Right kidney (tissue), 1 donor: ENCODE data around the gene SKA3.
"Not testable (repeated sequence)": the region's sequence is repeated elsewhere in the genome, so short reads cannot be mapped to it uniquely, and the experiment has no call there.

Experiments
- DNase-seq: peaks from one replicate; pipeline ENCODE4 v3.0.0-alpha.2; 2016

SKA3 gene

GRCh38 chr13:21171420-21171819, 4.9 kb downstream of the SKA3 start:
- DNase-seq = no peak

GRCh38 chr13:21165606-21166005, 10.7 kb downstream of the SKA3 start:
- not testable (repeated sequence) for DNase-seq

GRCh38 chr13:21164631-21165030, 11.7 kb downstream of the SKA3 start:
- no peak for DNase-seq

GRCh38 chr13:21152251-21152899, 24.0 kb downstream of the SKA3 start:
- no peak for DNase-seq

GRCh38 chr13:21150013-21150412, 26.3 kb downstream of the SKA3 start:
- DNase-seq = no peak

- DNase-seq = no peak
Measured at GRCh38 chr13:21149568-21149967, 26.8 kb downstream of the SKA3 start.

GRCh38 chr13:21148557-21149258, 27.6 kb downstream of the SKA3 start:
- DNase-seq = no peak

- DNase-seq = no peak
Measured at GRCh38 chr13:21147827-21148226, 28.5 kb downstream of the SKA3 start.

GRCh38 chr13:21142766-21143165, 33.6 kb downstream of the SKA3 start:
- no peak for DNase-seq

GRCh38 chr13:21139374-21139773, 37.0 kb downstream of the SKA3 start:
- no peak for DNase-seq

GRCh38 chr13:21138561-21138960, 37.8 kb downstream of the SKA3 start:
- DNase-seq = no peak

GRCh38 chr13:21137696-21138095, 38.7 kb downstream of the SKA3 start:
- DNase-seq = no peak

GRCh38 chr13:21135833-21136232, 40.5 kb downstream of the SKA3 start:
- DNase-seq = not testable (repeated sequence)

- DNase-seq = no peak
Measured at GRCh38 chr13:21134475-21134874, 41.9 kb downstream of the SKA3 start.

- DNase-seq = no peak
Measured at GRCh38 chr13:21133077-21133476, 43.3 kb downstream of the SKA3 start.

- no peak for DNase-seq
Measured at GRCh38 chr13:21130116-21130515, 46.2 kb downstream of the SKA3 start.

GRCh38 chr13:21124852-21125251, 51.5 kb downstream of the SKA3 start:
- peak; percentile 26 for DNase-seq

- DNase-seq = no peak
Measured at GRCh38 chr13:21123956-21124355, 52.4 kb downstream of the SKA3 start.

- DNase-seq = no peak
Measured at GRCh38 chr13:21121616-21122015, 54.7 kb downstream of the SKA3 start.

GRCh38 chr13:21120191-21120590, 56.2 kb downstream of the SKA3 start:
- no peak for DNase-seq

GRCh38 chr13:21119526-21119925, 56.8 kb downstream of the SKA3 start:
- no peak for DNase-seq

GRCh38 chr13:21118180-21118579, 58.2 kb downstream of the SKA3 start:
- no peak for DNase-seq

GRCh38 chr13:21117104-21117809, 59.1 kb downstream of the SKA3 start:
- no peak for DNase-seq

- DNase-seq = no peak
Measured at GRCh38 chr13:21116141-21116540, 60.2 kb downstream of the SKA3 start.
